ENCODE measurements around the gene SUSD4.

The SUSD4 gene

GRCh38 chr1:223180731-223181321 is 183.2 kb downstream of the SUSD4 start:
- Histone ChIP-seq H3K4me1 (ENCODE audit: control insufficient read depth, insufficient read depth, low read length) (no peaks in the 10 kb centered on the region), H3K36me3 (ENCODE audit: control insufficient read depth, insufficient read depth, low read length) (no peaks in the 10 kb centered on the region), H3K4me3 (ENCODE audit: low read depth, low read length) (no peak overlapping the region), H3K9ac (ENCODE audit: low read depth, low read length) (no peak overlapping the region), H3K9me3 (ENCODE audit: control insufficient read depth, insufficient read depth, low read length) (no peaks in the 10 kb centered on the region), H3K27me3 (ENCODE audit: control insufficient read depth, insufficient read depth, low read length) (peaks cover 2% of the 10 kb centered on the region)

DNA sequence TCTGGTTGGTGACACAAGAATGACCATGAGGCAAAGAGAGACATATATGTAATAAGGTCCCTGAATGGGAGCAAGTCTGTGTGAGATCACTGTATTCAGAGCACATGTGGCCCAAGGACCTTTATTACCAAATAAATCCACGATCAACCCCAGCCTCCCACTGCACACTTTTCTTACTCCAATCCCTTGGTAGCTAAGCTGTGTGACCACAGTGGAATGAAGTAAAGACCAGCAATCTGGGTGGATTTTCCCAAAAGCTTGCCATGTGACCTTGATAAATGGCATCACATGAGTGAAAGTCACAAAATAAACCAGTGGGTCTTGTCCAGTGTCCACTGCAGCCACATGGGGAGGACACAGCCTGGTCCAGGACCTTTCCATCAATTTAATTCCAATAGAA is 184.2 kb downstream of the SUSD4 start:
- H3K9ac ChIP-seq (ENCODE audit: low read depth, low read length), result no peak overlapping the region
- no peak overlapping the region for H3K4me3 ChIP-seq (ENCODE audit: low read depth, low read length)
- peaks cover 2% of the 10 kb centered on the region for H3K27me3 ChIP-seq (ENCODE audit: control insufficient read depth, insufficient read depth, low read length)
- H3K9me3 ChIP-seq (ENCODE audit: control insufficient read depth, insufficient read depth, low read length), result no peaks in the 10 kb centered on the region
- no peaks in the 10 kb centered on the region for H3K36me3 ChIP-seq (ENCODE audit: control insufficient read depth, insufficient read depth, low read length)
- no peaks in the 10 kb centered on the region for H3K4me1 ChIP-seq (ENCODE audit: control insufficient read depth, insufficient read depth, low read length)

DNA sequence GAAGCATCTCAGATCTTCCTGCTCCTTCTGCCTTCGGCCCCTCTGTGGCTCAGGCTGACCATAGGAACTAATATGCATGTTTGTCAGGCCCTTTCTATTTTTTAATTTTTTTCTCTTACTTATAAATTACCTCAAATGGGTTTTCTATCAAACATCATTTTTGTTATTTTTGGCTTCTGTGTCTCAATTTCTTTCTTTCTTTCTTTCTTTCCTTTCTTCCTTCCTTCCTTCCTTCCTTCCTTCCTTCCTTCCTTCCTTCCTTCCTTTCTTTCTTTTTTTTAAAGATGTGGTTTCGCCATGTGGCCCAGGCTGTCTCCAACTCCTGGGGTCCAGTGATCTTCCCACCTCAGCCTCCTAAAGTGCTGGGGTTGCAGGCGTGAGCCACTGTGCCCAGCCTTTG is 184.7 kb downstream of the SUSD4 start:
- peaks cover 2% of the 10 kb centered on the region for H3K27me3 ChIP-seq (ENCODE audit: control insufficient read depth, insufficient read depth, low read length)
- no peak overlapping the region for H3K9ac ChIP-seq (ENCODE audit: low read depth, low read length)
- no peaks in the 10 kb centered on the region for H3K36me3 ChIP-seq (ENCODE audit: control insufficient read depth, insufficient read depth, low read length)
- no peak overlapping the region for H3K4me3 ChIP-seq (ENCODE audit: low read depth, low read length)
- H3K4me1 ChIP-seq (ENCODE audit: control insufficient read depth, insufficient read depth, low read length), result no peaks in the 10 kb centered on the region
- no peaks in the 10 kb centered on the region for H3K9me3 ChIP-seq (ENCODE audit: control insufficient read depth, insufficient read depth, low read length)

GRCh38 chr1:223177681-223178080 is 186.3 kb downstream of the SUSD4 start:
- Histone ChIP-seq H3K4me3 (ENCODE audit: low read depth, low read length) (no peak overlapping the region), H3K27me3 (ENCODE audit: control insufficient read depth, insufficient read depth, low read length) (peaks cover 2% of the 10 kb centered on the region), H3K4me1 (ENCODE audit: control insufficient read depth, insufficient read depth, low read length) (no peaks in the 10 kb centered on the region), H3K9me3 (ENCODE audit: control insufficient read depth, insufficient read depth, low read length) (no peaks in the 10 kb centered on the region), H3K9ac (ENCODE audit: low read depth, low read length) (no peak overlapping the region), H3K36me3 (ENCODE audit: control insufficient read depth, insufficient read depth, low read length) (no peaks in the 10 kb centered on the region)

DNA sequence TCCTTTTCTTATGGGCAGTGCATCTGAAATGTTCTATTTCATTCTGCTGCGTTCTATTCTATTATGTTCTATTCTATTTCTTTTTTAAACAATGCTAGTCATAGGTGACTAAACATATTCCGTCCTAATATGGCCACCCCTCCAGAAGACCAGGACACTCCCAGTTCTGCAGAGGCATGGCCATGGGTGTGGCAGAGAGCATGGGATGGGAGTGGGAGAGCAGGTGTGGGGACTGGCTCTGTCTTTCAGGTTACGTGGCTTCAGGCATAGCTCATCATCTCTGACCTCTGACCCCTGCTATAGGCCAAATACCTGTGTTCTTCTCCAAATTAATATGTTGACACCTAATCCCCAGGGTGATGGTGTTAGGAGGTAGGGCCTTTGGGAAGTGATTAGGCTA is 187.5 kb downstream of the SUSD4 start:
- Histone ChIP-seq H3K4me3 (ENCODE audit: low read depth, low read length) (no peak overlapping the region), H3K27me3 (ENCODE audit: control insufficient read depth, insufficient read depth, low read length) (peaks cover 2% of the 10 kb centered on the region), H3K9me3 (ENCODE audit: control insufficient read depth, insufficient read depth, low read length) (no peaks in the 10 kb centered on the region), H3K36me3 (ENCODE audit: control insufficient read depth, insufficient read depth, low read length) (no peaks in the 10 kb centered on the region), H3K9ac (ENCODE audit: low read depth, low read length) (no peak overlapping the region), H3K4me1 (ENCODE audit: control insufficient read depth, insufficient read depth, low read length) (no peaks in the 10 kb centered on the region)

- H3K9ac ChIP-seq (ENCODE audit: low read depth, low read length), result no peak overlapping the region
- no peaks in the 10 kb centered on the region for H3K4me1 ChIP-seq (ENCODE audit: control insufficient read depth, insufficient read depth, low read length)
- no peaks in the 10 kb centered on the region for H3K36me3 ChIP-seq (ENCODE audit: control insufficient read depth, insufficient read depth, low read length)
- no peak overlapping the region for H3K4me3 ChIP-seq (ENCODE audit: low read depth, low read length)
- H3K9me3 ChIP-seq (ENCODE audit: control insufficient read depth, insufficient read depth, low read length), result no peaks in the 10 kb centered on the region
- H3K27me3 ChIP-seq (ENCODE audit: control insufficient read depth, insufficient read depth, low read length), result no peaks in the 10 kb centered on the region
Observed at GRCh38 chr1:223175633-223176032, 188.3 kb downstream of the SUSD4 start.

DNA sequence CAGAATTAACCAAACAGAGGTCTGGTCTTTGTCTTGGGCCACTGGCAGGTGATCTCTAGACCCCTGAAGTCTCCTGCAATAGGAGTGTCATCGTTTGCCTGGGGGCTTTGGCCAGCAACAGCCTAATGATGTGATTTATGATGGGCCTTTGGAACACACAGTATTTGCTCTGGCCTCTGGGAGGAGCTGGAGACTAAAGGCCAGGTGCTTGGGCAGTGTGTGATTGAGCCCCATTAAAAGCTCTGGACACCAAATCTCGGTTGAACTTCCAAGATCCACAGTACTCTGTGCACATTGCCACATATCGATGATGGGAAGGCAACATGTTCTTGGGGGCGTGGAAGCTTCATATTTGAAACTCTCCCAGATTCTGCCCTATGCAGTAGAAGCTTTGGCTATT is 188.9 kb downstream of the SUSD4 start:
- Histone ChIP-seq H3K4me1 (ENCODE audit: control insufficient read depth, insufficient read depth, low read length) (no peaks in the 10 kb centered on the region), H3K36me3 (ENCODE audit: control insufficient read depth, insufficient read depth, low read length) (no peaks in the 10 kb centered on the region), H3K27me3 (ENCODE audit: control insufficient read depth, insufficient read depth, low read length) (no peaks in the 10 kb centered on the region), H3K4me3 (ENCODE audit: low read depth, low read length) (no peak overlapping the region), H3K9ac (ENCODE audit: low read depth, low read length) (no peak overlapping the region), H3K9me3 (ENCODE audit: control insufficient read depth, insufficient read depth, low read length) (no peaks in the 10 kb centered on the region)
